Ishikawa (cell line): Measurements from ENCODE around the gene EMILIN3.

Experiments
- CEBPB ChIP-seq: IDR thresholded peaks from 2 replicates; pipeline ENCODE4 v1.6.1; 2012
- CREB1 ChIP-seq: IDR thresholded peaks from 2 replicates; pipeline ENCODE4 v1.6.1; 2012; ENCODE audit warnings: low read depth
- EGR1 ChIP-seq: IDR thresholded peaks from 2 replicates; pipeline ENCODE4 v1.6.1; 2012
- EP300 ChIP-seq: IDR thresholded peaks from 2 replicates; pipeline ENCODE4 v1.6.1; 2012; ENCODE audit warnings: borderline replicate concordance
- FOXM1 ChIP-seq: IDR thresholded peaks from 2 replicates; pipeline ENCODE4 v1.6.1; 2012; ENCODE audit warnings: low read depth, borderline replicate concordance
- MAX ChIP-seq: IDR thresholded peaks from 2 replicates; pipeline ENCODE4 v1.6.1; 2012
- NFIC ChIP-seq: IDR thresholded peaks from 2 replicates; pipeline ENCODE4 v1.6.1; 2012
- RAD21 ChIP-seq: IDR thresholded peaks from 2 replicates; pipeline ENCODE4 v1.6.1; 2012; ENCODE audit warnings: low read depth
- REST ChIP-seq: IDR thresholded peaks from 2 replicates; pipeline ENCODE4 v1.6.1; 2012; ENCODE audit warnings: low read depth, mild to moderate bottlenecking
- TAF1 ChIP-seq: IDR thresholded peaks from 2 replicates; pipeline ENCODE4 v1.6.1; 2012; ENCODE audit warnings: low read depth, mild to moderate bottlenecking
- TCF12 ChIP-seq: IDR thresholded peaks from 2 replicates; pipeline ENCODE4 v1.6.1; 2012; ENCODE audit warnings: low read depth
- TEAD4 ChIP-seq: IDR thresholded peaks from 2 replicates; pipeline ENCODE4 v1.6.1; 2012
- USF1 ChIP-seq: IDR thresholded peaks from 2 replicates; pipeline ENCODE4 v1.6.1; 2012
- YY1 ChIP-seq: IDR thresholded peaks from 2 replicates; pipeline ENCODE4 v1.6.1; 2012; ENCODE audit warnings: low read depth
- ZBTB7A ChIP-seq: IDR thresholded peaks from 2 replicates; pipeline ENCODE4 v1.6.1; 2012; ENCODE audit warnings: low read depth

Gene EMILIN3

GRCh38 chr20:41407607-41408006 lies 41.0 kb upstream of the EMILIN3 start:
- no peak for TF ChIP-seq TCF12
- TF ChIP-seq EP300, result no peak
- no peak for TF ChIP-seq FOXM1
- TF ChIP-seq EGR1, result no peak
- TF ChIP-seq USF1, result no peak
- TF ChIP-seq REST, result no peak
- TF ChIP-seq CEBPB, result no peak
- no peak for TF ChIP-seq TEAD4
- TF ChIP-seq CREB1, result no peak
- TF ChIP-seq MAX, result no peak
- no peak for TF ChIP-seq YY1
- no peak for TF ChIP-seq TAF1
- TF ChIP-seq ZBTB7A, result no peak
- TF ChIP-seq RAD21, result no peak
- no peak for TF ChIP-seq NFIC

- no peak for TF ChIP-seq USF1
- no peak for TF ChIP-seq YY1
- no peak for TF ChIP-seq TEAD4
- TF ChIP-seq EGR1, result no peak
- no peak for TF ChIP-seq FOXM1
- TF ChIP-seq CREB1, result no peak
- no peak for TF ChIP-seq ZBTB7A
- TF ChIP-seq MAX, result no peak
- TF ChIP-seq CEBPB, result no peak
- no peak for TF ChIP-seq NFIC
- no peak for TF ChIP-seq EP300
- no peak for TF ChIP-seq TCF12
- TF ChIP-seq REST, result no peak
- no peak for TF ChIP-seq RAD21
- no peak for TF ChIP-seq TAF1
Measured at GRCh38 chr20:41406896-41407444, 40.4 kb upstream of the EMILIN3 start.

- TF ChIP-seq TAF1 (no peak), TCF12 (no peak), YY1 (no peak), CREB1 (no peak), NFIC (no peak), FOXM1 (no peak), USF1 (no peak), CEBPB (no peak), REST (no peak), TEAD4 (no peak), RAD21 (no peak)
Measured at GRCh38 chr20:41406353-41406752, 39.7 kb upstream of the EMILIN3 start.

- TF ChIP-seq YY1 (no peak), FOXM1 (no peak), TCF12 (no peak), TEAD4 (no peak), MAX (no peak), REST (no peak), CEBPB (no peak), EGR1 (no peak), ZBTB7A (no peak), TAF1 (no peak), RAD21 (no peak), CREB1 (no peak), NFIC (no peak), EP300 (no peak), USF1 (no peak)
Measured at GRCh38 chr20:41405436-41405835, 38.8 kb upstream of the EMILIN3 start.
